HG03095 (cell line): ENCODE data around the gene OVCA2.

ENCODE experiments used
- ATAC-seq: cut with Tn5 transposase; IDR thresholded peaks from one replicate; pipeline ENCODE4 v1.9.1; 2021; ENCODE audit warnings: moderate library complexity; ENCODE audit not compliant: unreplicated experiment

OVCA2 gene

GRCh38 chr17:2064520-2064971 is 22.7 kb downstream of the OVCA2 start:
- no peak for ATAC-seq

GRCh38 chr17:2064980-2065785 is 23.4 kb downstream of the OVCA2 start:
- ATAC-seq, result no peak

- no peak for ATAC-seq
These were observed 24.2 kb downstream of the OVCA2 start for GRCh38 chr17:2065949-2066400.

- no peak for ATAC-seq
These were observed 25.3 kb downstream of the OVCA2 start for GRCh38 chr17:2067048-2067561.

- ATAC-seq, result no peak
These were observed 25.8 kb downstream of the OVCA2 start for GRCh38 chr17:2067608-2068024.

- no peak for ATAC-seq
These were observed 26.3 kb downstream of the OVCA2 start for GRCh38 chr17:2068031-2068518.

GRCh38 chr17:2068519-2069051 is 26.8 kb downstream of the OVCA2 start:
- no peak for ATAC-seq

- peak; percentile 55 for ATAC-seq
These were observed 28.6 kb downstream of the OVCA2 start for GRCh38 chr17:2070241-2071023.

- ATAC-seq, result no peak
These were observed 29.2 kb downstream of the OVCA2 start for GRCh38 chr17:2071024-2071385.

GRCh38 chr17:2071455-2072281 is 29.8 kb downstream of the OVCA2 start:
- ATAC-seq, result no peak

- ATAC-seq, result no peak
These were observed 33.1 kb downstream of the OVCA2 start for GRCh38 chr17:2074919-2075318.

GRCh38 chr17:2075336-2076086 is 33.7 kb downstream of the OVCA2 start:
- ATAC-seq, result no peak

GRCh38 chr17:2076087-2076984 is 34.5 kb downstream of the OVCA2 start:
- no peak for ATAC-seq

GRCh38 chr17:2077040-2077439 is 35.2 kb downstream of the OVCA2 start:
- no peak for ATAC-seq

- no peak for ATAC-seq
These were observed 39.7 kb downstream of the OVCA2 start for GRCh38 chr17:2081564-2081963.

GRCh38 chr17:2082003-2082781 is 40.4 kb downstream of the OVCA2 start:
- no peak for ATAC-seq

GRCh38 chr17:2083613-2084035 is 41.8 kb downstream of the OVCA2 start:
- ATAC-seq, result no peak
